Measurements from ENCODE around the gene SRPK2.
"Not testable (repeated sequence)": the region's sequence is repeated elsewhere in the genome, so short reads cannot be mapped to it uniquely, and the experiment has no call there.

The SRPK2 gene

GRCh38 chr7:105309235-105310169, 79.2 kb downstream of the SRPK2 start:
- DNase-seq, result peak; percentile 6
- H3K4me3 ChIP-seq (ENCODE audit: low read depth, low read length), result no peak overlapping the region
- TF ChIP-seq, protein P1, sequence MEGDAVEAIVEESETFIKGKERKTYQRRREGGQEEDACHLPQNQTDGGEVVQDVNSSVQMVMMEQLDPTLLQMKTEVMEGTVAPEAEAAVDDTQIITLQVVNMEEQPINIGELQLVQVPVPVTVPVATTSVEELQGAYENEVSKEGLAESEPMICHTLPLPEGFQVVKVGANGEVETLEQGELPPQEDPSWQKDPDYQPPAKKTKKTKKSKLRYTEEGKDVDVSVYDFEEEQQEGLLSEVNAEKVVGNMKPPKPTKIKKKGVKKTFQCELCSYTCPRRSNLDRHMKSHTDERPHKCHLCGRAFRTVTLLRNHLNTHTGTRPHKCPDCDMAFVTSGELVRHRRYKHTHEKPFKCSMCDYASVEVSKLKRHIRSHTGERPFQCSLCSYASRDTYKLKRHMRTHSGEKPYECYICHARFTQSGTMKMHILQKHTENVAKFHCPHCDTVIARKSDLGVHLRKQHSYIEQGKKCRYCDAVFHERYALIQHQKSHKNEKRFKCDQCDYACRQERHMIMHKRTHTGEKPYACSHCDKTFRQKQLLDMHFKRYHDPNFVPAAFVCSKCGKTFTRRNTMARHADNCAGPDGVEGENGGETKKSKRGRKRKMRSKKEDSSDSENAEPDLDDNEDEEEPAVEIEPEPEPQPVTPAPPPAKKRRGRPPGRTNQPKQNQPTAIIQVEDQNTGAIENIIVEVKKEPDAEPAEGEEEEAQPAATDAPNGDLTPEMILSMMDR (IDR thresholded peaks at IDR 0.05; ENCODE audit: low read depth, low read length, missing control alignments), result no peak
- no peaks in the 10 kb centered on the region for H3K36me3 ChIP-seq (replicated peaks)
- in situ Hi-C loops (cut with HindIII; ENCODE audit: low pct_ligation_motif_present, low sequenced_read_pairs), result no loop called here
- H3K27ac ChIP-seq, result no peak overlapping the region
- H3K27me3 ChIP-seq (replicated peaks), result no peaks in the 10 kb centered on the region

DNA sequence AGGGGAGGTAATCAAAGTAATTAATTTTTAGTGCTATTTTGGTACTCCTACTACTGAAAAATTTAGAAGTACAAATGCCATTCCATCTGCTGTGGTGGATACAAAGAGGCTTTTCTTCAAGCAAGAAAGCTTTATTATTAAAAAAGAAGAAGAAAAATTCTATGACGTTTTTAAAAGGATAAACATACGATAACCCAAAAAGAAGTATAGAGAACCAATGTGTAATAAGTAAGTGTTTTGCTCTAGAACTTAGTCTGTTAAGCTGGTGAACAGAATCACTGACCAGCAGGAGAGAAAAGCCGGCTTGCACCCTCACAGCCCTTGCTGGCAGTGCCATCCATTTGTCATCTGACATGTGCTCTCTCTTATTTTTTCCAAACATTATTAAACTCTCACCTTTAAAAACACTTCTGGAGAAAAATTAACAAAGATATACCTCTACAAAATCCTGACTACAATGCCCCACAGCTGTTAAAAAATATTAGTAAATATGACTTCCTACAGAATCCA, 81.5 kb downstream of the SRPK2 start:
- TF ChIP-seq, protein P1 (IDR thresholded peaks at IDR 0.05; ENCODE audit: low read depth, low read length, missing control alignments), result no peak
- in situ Hi-C loops (cut with HindIII; ENCODE audit: low pct_ligation_motif_present, low sequenced_read_pairs), result no loop called here
- H3K36me3 ChIP-seq (replicated peaks), result no peaks in the 10 kb centered on the region
- no peak for DNase-seq
- H3K27ac ChIP-seq, result no peak overlapping the region
- H3K27me3 ChIP-seq (replicated peaks), result no peaks in the 10 kb centered on the region
- no peak overlapping the region for H3K4me3 ChIP-seq (ENCODE audit: low read depth, low read length)

DNA sequence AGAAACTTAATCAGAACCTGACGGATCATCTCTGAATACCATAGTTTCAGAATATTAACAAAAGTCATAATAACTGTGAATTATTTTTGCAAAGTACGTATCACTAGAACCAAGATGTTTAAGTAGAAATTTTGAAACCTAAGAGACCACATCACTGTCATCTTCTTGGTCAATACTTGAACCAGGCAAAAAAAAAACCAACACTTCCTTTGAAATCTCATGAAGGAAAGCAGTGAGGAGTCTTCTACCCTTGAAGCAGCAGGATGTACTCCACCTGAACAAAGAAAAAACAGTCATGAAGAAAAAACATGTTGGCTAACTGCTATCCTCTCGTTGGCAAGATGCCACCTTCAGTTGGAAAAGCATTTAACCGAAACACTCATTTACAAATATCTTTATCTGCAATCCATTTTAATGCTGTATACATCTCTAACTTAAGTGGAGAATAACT, 82.4 kb downstream of the SRPK2 start:
- no peak for DNase-seq
- Histone ChIP-seq H3K27ac (no peak overlapping the region), H3K27me3 (replicated peaks) (no peaks in the 10 kb centered on the region), H3K4me3 (ENCODE audit: low read depth, low read length) (no peak overlapping the region), H3K36me3 (replicated peaks) (no peaks in the 10 kb centered on the region)
- TF ChIP-seq, protein P1 (IDR thresholded peaks at IDR 0.05; ENCODE audit: low read depth, low read length, missing control alignments), result no peak
- in situ Hi-C loops (cut with HindIII; ENCODE audit: low pct_ligation_motif_present, low sequenced_read_pairs), result no loop called here

DNA sequence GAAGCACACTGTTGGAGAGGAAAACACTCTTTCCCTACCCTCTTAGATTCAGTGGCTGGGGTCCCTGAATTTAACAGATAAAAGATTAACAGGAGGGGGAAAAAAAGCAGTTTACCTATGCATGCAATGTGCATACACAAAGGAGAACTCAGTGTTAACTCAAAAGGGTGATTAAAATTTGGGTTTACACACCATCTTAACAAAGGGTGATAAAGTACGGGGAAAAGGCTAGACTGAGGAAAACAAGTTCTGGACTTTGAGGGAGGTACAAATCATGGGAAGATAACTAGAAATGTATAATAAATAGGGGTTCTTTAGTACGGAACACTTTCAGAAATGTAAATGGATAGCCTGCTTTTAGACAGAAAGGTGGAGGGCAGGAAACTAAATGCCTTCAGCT, 83.1 kb downstream of the SRPK2 start:
- in situ Hi-C loops (cut with HindIII; ENCODE audit: low pct_ligation_motif_present, low sequenced_read_pairs), result no loop called here
- no peak overlapping the region for H3K27ac ChIP-seq
- DNase-seq, result no peak
- TF ChIP-seq, protein P1 (IDR thresholded peaks at IDR 0.05; ENCODE audit: low read depth, low read length, missing control alignments), result no peak
- no peaks in the 10 kb centered on the region for H3K27me3 ChIP-seq (replicated peaks)
- H3K4me3 ChIP-seq (ENCODE audit: low read depth, low read length), result no peak overlapping the region
- no peaks in the 10 kb centered on the region for H3K36me3 ChIP-seq (replicated peaks)

GRCh38 chr7:105304040-105304895, 84.5 kb downstream of the SRPK2 start:
- DNase-seq, result peak; percentile 4
- Histone ChIP-seq H3K36me3 (replicated peaks) (no peaks in the 10 kb centered on the region), H3K27me3 (replicated peaks) (no peaks in the 10 kb centered on the region), H3K4me3 (ENCODE audit: low read depth, low read length) (no peak overlapping the region), H3K27ac (no peak overlapping the region)
- in situ Hi-C loops (cut with HindIII; ENCODE audit: low pct_ligation_motif_present, low sequenced_read_pairs), result no loop called here
- TF ChIP-seq, protein P1 (IDR thresholded peaks at IDR 0.05; ENCODE audit: low read depth, low read length, missing control alignments), result no peak

- H3K27ac ChIP-seq; DNase-seq; in situ Hi-C loops (cut with HindIII; ENCODE audit: low pct_ligation_motif_present, low sequenced_read_pairs); H3K4me3 ChIP-seq (ENCODE audit: low read depth, low read length); H3K36me3 ChIP-seq (replicated peaks); H3K27me3 ChIP-seq (replicated peaks): not testable (repeated sequence)
These were observed 88.1 kb downstream of the SRPK2 start for GRCh38 chr7:105300587-105300986.

All from brain microvascular endothelial cell (primary cell).